Panc1 (cell line): ENCODE data around the gene TRAPPC1. TPM values are rescaled to one million over a fixed set of nuclear protein-coding genes. Genes with fewer than 3 reads are reported as not detected.

Source experiments
- ATAC-seq: fragments of 200-7000 bp; cut with Tn5 transposase; 2 replicates; pipeline ENCODE4 v1.9.1; 2020; ENCODE audit warnings: mild to moderate bottlenecking, moderate library complexity
- BruUV-seq: library from RNA; stranded (reverse); fragments of 400-500 nt; replicated peaks from 2 replicates; lab custom pipeline; 2021; lab: Mats Ljungman, UMichigan
- CTCF ChIA-PET: fragments of 300-600 bp; sonication (Branson Sonifier 250); formaldehyde crosslinking; loops from one replicate; lab custom pipeline; 2022; ENCODE audit warnings: antibody characterized with exemption; lab: Charles Lee
- POLR2A ChIA-PET: fragments of 300-600 bp; sonication (Branson Sonifier 250); formaldehyde crosslinking; loops from one replicate; lab custom pipeline; 2022; ENCODE audit warnings: antibody characterized with exemption; lab: Charles Lee
- DNase-seq: peaks from one replicate; pipeline ENCODE4 v3.0.0-alpha.2; 2010; ENCODE audit warnings: low read depth, low spot score
- H3K27ac ChIP-seq: 2 replicates; pipeline ENCODE4 v1.5.1; 2011; ENCODE audit warnings: mild to moderate bottlenecking, low read length, inconsistent platforms
- H3K27me3 ChIP-seq: fragments of 200-500 bp; sonication (Bioruptor generic); 2 replicates; pipeline ENCODE4 v1.6.0; 2014; ENCODE audit warnings: low read length, inconsistent platforms; ENCODE audit not compliant: control insufficient read depth, insufficient read depth
- H3K36me3 ChIP-seq: fragments of 200-500 bp; sonication (Bioruptor generic); 2 replicates; pipeline ENCODE4 v1.5.1; 2014; ENCODE audit warnings: inconsistent platforms, mild to moderate bottlenecking, low read length, moderate library complexity; ENCODE audit not compliant: control insufficient read depth, insufficient read depth
- H3K4me1 ChIP-seq: 2 replicates; pipeline ENCODE4 v1.5.1; 2011; ENCODE audit warnings: inconsistent platforms, mild to moderate bottlenecking, low read length, moderate library complexity; ENCODE audit not compliant: control insufficient read depth, insufficient read depth
- H3K4me3 ChIP-seq, 2 experiments: 2 replicates each; pipeline ENCODE4 v1.5.1; 2011 to 2012; ENCODE audit warnings: low read depth in 2 of 2, low read length in 2 of 2, mild to moderate bottlenecking in 2 of 2, inconsistent platforms in 1 of 2, moderate library complexity in 1 of 2
- H3K9me3 ChIP-seq: fragments of 200-500 bp; sonication (Bioruptor generic); 2 replicates; pipeline ENCODE4 v1.5.1; 2014; ENCODE audit warnings: low read depth, mild to moderate bottlenecking, inconsistent platforms, low read length, moderate library complexity; ENCODE audit not compliant: control insufficient read depth, insufficient read depth
- CTCF ChIP-seq: fragments of 450-650 bp; IDR thresholded peaks from 2 replicates; pipeline ENCODE4 v1.5.1; 2017; ENCODE audit warnings: mild to moderate bottlenecking
- POLR2AphosphoS5 ChIP-seq: IDR thresholded peaks from 2 replicates; pipeline ENCODE4 v1.6.1; 2012; ENCODE audit warnings: mild to moderate bottlenecking, low read depth, low read length, moderate library complexity
- REST ChIP-seq, 2 experiments: IDR thresholded peaks; 2 replicates each; pipeline ENCODE4 v1.6.1; 2011 to 2012; ENCODE audit warnings: low read depth in 2 of 2, control low read depth in 1 of 2, low read length in 1 of 2, mild to moderate bottlenecking in 1 of 2, moderate library complexity in 1 of 2; ENCODE audit not compliant: insufficient read depth in 1 of 2
- SIN3A ChIP-seq: IDR thresholded peaks from 2 replicates; pipeline ENCODE4 v1.6.1; 2012; ENCODE audit warnings: low read depth, mild to moderate bottlenecking, low read length, moderate library complexity, borderline replicate concordance; ENCODE audit not compliant: insufficient read depth
- TCF7L2 ChIP-seq: IDR thresholded peaks from 2 replicates; pipeline ENCODE4 v1.6.1; 2011; ENCODE audit warnings: mild to moderate bottlenecking, low read depth, low read length, inconsistent platforms
- in situ Hi-C: cut with HindIII; loops from 2 replicates; pipeline ENCODE4 v1.10.0; 2016; ENCODE audit warnings: low sequenced_read_pairs, low pct_unique_long_range_greater_than_20kb
- intact Hi-C: fragments of 100-400 bp; cut with micrococcal nuclease; formaldehyde crosslinking; loops from one replicate; pipeline ENCODE4 v1.10.0; 2022; ENCODE audit not compliant: unreplicated experiment
- total RNA-seq: library from RNA; stranded (reverse); gene quantifications from one replicate; pipeline ENCODE4 v1.2.1, GENCODE V29; 2021; ENCODE audit not compliant: unreplicated experiment

Gene TRAPPC1
- total RNA-seq, 1 experiment from 2014 or later: 154 TPM

GRCh38 chr17:7977039-7977438 lies 45.3 kb upstream of the TRAPPC1 start:
- no peaks in the 10 kb centered on the region for H3K9me3 ChIP-seq
- no peaks in the 10 kb centered on the region for H3K4me1 ChIP-seq
- no TSS peak for BruUV-seq
- no peak overlapping the region for H3K4me3 ChIP-seq
- no peaks in the 10 kb centered on the region for H3K27me3 ChIP-seq
- in situ Hi-C loops: no loop called here
- H3K27ac ChIP-seq: no peak overlapping the region
- no peaks in the 10 kb centered on the region for H3K36me3 ChIP-seq
- ChIA-PET CTCF (no interaction called here), POLR2A (no interaction called here)
- intact Hi-C loops: no loop called here
- TF ChIP-seq POLR2AphosphoS5: no peak
- no peak for TF ChIP-seq REST (IDR thresholded peaks at IDR 0.05; ENCODE audit: insufficient read depth in 1 of 2, low read depth in 2 of 2, low read length in 1 of 2)
- no peak for TF ChIP-seq CTCF
- no peak for TF ChIP-seq TCF7L2
- no peak for TF ChIP-seq SIN3A
- DNase-seq (no peak), ATAC-seq (no peak)

GRCh38 chr17:7974638-7975131 lies 42.9 kb upstream of the TRAPPC1 start:
- TF ChIP-seq TCF7L2 (no peak), REST (IDR thresholded peaks at IDR 0.05; ENCODE audit: insufficient read depth in 1 of 2, low read depth in 2 of 2, low read length in 1 of 2) (no peak), POLR2AphosphoS5 (no peak), SIN3A (no peak), CTCF (no peak)
- Histone ChIP-seq H3K27ac (no peak overlapping the region), H3K4me1 (no peaks in the 10 kb centered on the region), H3K27me3 (no peaks in the 10 kb centered on the region), H3K9me3 (no peaks in the 10 kb centered on the region), H3K4me3 (no peak overlapping the region), H3K36me3 (no peaks in the 10 kb centered on the region)
- POLR2A ChIA-PET: no interaction called here
- CTCF ChIA-PET: no interaction called here
- intact Hi-C loops (no loop called here), in situ Hi-C loops (no loop called here)
- no peak for ATAC-seq
- no peak for DNase-seq
- no TSS peak for BruUV-seq
